ENCODE measurements around the gene TNFRSF14.

Gene TNFRSF14

DNA sequence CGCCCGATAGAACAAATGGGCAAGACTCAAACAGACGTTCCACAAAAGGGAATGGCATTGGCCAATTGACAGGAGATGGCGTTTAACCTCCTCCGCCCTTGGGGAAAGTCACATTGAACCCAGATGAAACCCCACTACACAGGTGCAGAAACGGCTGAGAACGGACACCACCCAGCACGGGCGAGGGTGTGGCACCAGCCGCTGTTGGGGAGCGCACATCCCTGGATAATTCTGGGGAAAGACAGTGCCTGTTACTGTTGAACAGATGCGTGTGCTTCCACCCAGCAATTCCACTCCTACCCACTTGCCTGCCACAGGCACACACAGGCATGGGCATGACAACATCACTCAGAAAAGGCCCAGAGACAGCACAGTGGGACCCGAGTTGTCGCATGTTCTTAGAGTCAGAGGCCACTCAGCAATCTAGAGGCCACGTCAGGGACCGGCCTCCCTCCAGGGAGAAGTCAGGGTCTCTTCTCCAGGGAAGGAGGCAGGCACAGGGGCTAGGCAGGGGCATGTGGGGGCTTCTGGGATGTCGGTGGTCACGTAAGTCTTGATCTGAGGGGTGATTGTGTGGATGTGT is 45.6 kb downstream of the TNFRSF14 start:
- DNase-seq (ENCODE audit: low read depth in 2 of 2): no peak

DNA sequence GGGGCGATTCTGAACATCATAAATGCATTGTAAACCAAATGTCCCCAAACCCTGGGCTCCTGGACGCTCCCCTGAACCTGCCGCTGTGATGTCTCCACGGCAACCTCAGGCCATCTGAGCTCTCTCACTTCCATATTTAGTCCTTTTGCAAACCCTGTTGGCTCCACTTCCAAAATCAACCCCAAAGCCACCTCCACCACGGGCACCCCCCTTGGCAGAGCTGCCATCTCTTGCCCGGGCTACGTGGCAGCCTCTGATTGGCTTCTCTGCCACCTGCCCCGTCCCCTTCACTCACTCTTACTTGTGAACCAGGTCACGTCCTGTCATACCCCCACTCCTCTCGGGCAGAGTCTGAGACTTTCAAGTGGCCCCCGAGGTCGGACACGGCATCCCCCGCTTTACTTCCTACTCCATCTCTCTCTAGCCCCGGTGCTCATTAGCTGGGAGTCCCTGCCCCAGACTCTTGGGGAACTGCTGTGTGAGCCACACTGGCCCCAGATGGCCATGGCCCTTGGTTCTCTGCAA is 46.2 kb downstream of the TNFRSF14 start:
- DNase-seq (ENCODE audit: low read depth in 2 of 2): no peak

DNA sequence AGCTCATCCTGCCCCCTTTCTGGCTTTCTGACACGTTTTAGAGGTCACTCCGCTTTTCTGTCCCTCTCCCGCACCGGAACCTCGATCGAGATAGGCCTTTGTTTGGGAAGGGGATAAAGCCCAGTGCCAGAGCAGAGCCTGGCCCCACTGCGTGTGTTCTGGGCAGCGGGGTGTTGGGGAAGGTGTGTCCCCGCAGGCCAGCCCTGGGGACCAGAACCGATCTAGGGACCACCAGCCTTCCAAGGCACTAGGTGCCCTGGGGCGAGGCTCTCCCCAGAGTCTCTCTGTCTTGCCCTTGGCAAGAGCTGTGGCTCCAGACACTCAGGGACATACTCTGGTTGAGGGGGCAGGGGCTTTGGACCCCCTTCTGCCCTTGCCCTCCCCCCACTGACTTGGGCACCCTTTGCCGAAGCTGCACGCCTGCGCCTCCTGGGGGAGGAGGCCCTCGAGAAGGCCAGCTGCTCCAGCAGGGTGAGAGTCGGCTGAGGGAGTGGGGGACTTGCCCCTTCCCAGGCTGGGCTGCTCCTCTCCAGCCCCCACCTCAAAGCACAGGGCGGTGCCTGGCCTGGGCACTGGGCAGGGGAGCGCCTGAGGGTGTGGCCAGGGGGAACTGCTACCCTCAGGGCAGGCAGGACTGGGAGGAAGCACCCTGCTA is 46.8 kb downstream of the TNFRSF14 start:
- no peak for DNase-seq (ENCODE audit: low read depth in 2 of 2)

DNA sequence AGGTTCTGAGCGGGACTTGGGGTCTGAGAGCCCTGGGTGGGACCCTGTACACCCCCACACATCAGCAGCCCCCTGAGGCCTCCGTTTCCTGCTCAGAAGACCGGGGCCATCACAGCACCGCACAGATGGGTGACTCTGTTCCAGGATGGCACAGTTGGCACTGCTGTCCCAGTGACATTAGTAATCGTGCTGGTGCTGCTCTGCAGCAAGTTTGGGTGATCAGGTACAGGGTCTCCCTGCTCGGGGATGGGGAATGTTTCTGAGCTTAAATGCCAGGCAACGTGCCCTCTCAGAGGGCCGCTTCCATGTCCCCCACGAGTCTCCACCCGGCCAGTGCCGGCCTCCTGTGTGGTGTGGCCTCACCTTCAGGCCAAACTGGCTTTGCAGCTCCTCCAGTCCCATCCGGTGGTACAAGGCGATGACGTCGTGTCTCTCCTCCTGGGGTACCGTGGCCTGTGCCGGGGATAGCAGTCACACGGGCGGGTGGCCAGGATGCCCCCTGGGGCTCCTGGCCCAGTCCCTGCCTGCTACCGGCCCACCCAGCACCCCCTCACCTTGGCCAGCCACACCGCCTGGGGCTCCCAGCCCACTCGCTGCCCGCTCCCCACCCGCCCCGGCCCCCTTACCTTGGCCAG is 47.5 kb downstream of the TNFRSF14 start:
- DNase-seq (ENCODE audit: low read depth in 2 of 2): no peak

DNA sequence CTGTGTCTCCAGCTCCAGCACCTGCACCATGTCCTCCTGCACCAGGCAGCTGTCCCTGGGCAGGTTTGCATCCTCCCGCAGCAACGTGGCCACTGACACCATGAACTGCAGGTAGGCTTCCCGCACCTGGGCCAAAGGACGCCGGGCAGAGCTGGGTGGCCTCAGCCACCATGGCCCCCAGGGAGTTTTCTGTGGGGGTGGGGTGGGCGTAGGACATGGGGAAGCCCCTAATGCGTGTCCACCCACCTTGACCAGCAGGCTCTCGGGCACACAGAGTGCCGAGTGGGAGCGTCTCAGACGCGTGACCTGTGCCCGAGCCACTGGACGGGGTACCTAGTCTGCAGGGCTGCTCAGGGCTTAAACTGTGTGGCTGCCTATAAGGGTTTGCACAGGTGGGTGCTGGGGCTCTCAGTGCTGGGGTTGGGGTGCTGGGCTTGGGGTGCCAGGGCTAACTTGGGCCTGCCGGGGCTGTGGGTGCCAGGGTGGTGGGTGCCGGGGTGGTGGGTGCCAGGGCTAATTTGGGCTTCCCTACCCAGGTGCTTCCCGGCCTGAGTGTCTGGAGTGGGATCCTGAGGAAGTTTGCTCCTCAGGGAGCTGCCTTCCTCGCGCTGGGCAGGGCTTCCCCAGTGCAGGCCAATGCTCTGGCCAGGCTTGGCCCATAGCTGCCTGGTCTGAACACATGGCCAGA is 48.1 kb downstream of the TNFRSF14 start:
- DNase-seq (ENCODE audit: low read depth in 2 of 2): no peak

DNA sequence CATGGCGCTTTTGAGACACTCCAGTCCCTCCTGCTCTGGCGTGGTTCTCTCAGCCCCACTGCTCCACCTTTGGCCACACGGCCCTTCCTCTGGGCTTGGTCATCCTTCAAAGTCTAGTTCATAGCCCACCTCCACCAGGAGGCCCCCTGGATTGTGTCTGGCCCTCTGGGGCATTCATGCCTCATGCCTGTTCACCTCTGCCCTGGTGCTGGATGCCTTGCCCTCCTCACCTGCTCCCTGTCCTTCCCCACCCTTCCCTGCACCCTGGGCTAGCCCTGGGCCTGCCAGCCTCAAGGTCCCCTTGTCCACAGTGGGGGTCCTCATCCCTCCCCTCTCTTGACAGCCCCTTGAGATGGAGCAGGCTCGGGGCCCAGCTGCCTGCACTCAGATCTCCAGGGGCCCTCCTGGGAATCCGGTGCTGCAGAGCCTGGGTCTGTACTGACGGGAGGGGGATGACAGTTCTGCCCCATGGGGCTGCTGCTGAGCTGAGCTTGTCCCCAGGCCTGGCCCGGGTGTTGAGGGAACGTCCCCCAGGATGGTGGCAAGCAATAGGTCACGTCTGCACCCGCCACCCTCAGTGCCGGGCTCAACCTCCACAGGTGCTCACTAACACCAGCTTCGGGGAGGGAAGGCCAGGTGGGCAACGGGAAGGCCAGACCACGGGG is 48.8 kb downstream of the TNFRSF14 start:
- DNase-seq (ENCODE audit: low read depth in 2 of 2): no peak

DNA sequence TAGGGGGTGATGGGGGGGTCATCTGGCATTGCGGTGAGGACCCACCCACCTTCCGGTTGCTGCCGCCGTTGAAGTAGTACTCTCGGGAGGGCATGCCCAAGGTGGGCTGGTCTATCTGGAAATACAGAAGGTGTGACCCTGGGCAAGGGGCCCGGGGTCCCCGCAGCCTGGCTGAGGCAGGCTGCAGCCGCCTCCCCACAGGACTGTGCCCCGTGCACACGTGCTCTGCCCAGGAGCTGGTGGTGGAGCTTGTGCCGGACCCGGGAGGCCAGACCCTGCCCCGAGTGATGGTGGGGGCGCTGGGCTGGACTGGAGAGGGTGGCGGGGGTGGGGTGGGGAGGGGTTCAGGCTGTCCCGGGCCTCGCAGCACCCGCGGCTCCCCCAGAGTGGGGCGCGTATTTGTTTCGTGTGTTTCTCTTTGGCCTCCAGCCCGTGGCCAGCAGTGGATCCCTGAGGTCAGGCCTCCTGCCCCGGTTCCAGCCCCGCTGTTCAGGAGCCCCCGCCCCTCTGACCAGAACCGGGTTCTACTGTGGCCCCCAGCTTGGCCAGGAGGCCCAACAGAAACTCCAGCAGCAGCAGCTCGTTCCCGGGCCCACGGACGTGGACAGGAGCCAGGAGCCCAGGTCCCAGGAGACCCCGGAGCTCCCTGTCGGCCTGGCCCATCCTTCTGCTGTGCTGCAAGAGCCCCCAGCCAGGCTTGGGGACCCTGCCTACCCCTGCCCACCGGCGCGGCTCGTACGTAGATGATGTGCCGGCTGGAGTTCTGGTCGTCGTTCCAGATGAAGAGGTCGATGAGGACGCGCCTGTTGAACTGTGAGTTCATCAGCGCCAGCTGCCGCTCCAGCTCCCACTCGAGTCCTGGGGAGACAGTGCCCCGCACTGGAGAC is 49.6 kb downstream of the TNFRSF14 start:
- no peak for DNase-seq (ENCODE audit: low read depth in 2 of 2)

DNA sequence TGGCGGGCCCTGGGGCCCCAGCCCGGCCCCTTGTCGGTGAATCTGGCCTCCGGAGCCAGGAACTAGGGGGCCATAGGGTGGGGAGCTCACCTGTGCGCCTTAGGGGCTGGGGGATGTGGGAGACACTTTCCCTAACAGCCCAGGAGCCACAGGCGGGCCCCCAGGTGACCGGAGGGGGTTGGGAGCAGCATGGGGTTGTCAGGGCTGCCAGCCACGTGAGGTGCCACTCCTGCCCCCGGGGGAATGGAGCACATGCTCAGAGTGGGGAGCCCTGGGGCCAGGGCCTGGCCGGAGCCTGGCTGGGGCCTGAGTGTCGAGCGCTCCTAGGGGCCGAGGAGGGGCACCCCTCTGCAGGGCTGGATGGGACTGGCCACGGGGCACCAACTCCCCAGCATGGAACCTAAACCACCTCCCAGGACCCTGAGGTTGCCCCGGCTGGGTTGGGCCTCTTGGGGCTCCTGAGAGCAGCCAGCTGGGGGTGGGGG is 50.3 kb downstream of the TNFRSF14 start:
- DNase-seq (ENCODE audit: low read depth in 2 of 2): no peak

DNA sequence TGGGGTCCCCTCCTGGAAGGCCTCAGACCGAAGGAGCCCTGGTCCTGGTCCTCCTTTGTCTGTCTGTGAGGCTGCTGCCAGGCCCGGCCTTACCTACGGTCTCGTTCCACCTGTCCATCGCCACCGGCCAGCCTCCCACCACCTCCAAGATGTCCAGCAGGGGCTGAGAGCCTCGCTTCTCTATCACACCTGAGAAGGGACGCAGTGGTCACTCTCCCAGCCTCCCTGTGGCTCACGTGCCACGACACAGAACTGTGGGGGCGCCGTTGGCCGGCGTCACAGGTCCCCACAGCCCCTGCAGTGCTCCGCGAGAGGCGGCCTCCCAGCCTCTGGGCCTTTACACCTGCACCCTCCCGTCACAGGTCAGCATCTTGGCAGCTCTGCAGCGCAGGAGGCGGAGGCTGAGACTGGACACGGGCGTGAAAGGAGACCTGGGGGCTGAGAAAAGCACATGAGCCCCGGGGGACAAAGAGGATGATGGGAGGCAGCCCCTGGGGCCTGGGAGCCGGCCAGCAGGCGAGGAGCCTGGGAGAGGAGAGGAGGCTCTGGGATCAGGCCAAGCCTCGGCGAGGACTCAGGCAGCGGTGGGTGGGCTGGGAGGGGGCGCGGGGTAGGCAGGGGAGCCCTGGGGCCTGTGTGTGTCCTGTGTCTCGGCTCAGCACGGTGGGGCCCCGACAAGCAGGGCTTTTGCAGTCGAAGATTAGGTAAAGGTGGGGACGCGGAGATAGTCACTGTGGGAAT is 50.9 kb downstream of the TNFRSF14 start:
- DNase-seq (ENCODE audit: low read depth in 2 of 2): no peak

DNA sequence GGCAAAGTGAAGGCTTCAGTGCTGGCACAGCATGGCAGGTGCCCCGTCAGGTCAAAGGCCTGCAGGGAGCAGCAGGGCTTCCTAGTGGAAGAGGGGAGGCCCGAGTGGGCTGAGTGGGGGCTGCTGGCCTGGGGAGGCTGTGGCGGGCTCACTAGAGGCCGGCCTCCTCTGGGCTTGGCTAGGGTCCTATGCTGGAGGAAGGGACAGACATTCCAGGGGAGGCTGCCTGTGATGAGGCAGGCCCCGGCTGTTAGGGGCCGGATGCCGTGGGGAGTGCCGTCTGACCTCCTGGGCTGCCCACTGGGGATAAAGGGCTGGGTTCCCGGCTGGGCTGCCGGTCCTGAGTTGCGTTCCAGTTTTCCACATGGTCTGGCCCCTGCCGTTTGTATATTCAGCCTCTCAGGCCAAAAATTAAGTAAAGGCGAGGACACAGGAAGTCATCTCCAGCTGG is 51.5 kb downstream of the TNFRSF14 start:
- no peak for DNase-seq (ENCODE audit: low read depth in 2 of 2)

DNA sequence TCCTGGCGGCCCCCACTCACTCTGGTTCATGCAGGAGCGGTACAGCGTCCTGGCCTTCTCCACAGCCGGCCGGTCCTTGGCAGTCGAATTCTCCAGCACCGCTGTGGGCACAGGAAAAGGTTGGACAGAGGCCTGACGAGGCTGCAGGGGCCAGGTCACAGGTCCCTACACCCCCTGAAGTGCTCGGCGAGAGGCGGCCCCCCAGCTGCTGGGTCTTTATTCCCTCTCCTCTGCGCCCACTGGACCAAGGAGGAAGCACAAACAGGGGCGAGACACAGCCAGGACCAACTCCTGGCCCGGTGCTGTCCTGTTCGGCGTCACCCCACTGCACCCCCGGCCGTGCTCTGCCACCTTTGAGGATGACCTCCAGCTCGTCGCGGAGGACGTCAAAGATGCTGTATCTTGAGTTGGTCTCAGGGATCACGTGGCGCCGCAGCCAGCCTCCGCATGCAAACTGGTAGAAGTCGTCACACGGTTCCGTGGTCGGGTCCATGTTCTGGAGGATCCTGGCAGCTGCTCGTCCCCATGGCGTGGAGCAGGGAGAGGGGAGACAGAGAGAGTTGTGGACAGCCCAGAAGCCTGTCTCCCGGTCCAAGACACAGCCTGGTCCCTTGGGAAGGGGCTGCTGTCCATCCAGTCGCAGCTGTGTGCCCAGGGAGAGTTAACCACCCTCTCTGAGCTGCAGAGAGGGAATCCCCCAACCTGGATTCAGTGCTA is 53.3 kb downstream of the TNFRSF14 start:
- no peak for DNase-seq (ENCODE audit: low read depth in 2 of 2)

DNA sequence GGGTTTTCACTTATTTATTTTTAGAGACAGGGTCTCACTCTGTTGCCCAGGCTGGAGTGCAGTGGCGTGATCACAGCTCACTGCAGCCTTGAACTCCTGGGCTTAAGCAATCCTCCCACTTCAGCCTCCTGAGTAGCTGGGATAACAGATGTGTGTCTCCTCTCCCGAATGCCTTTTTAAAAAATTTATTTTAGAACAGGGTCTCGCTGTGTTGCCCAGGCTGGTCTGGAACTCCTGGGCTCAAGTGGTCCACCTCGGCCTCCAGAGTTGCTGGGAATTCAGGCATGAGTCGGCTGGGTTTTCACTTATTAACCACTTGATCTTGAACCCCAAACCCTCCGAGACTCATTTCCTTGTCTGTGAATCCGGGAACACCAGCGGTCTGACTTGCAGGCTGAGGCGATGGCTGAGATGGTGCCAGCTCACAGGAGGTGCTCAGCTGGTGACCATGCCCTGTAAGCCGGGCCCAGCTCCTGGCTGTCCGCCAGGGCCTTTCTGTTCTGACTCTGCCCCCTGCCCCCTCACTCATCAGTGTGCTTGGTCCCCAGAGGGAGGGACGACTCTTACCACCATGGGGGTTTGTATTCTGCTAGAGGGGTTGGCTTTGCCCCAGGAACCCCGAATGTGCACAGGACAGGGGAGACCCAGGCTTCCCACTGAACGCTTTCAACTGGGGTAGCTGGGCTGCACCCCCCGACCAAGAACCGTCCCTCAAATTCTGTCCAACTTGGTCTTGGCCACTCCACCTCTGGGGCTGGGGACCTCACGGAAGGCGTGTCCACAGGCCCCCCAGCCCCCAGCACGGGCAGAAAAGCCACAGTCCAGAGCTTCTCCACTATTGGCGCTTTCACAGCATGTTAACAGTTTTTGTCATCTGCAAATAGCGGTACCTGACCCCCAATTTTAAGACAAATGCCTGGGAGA is 54.1 kb downstream of the TNFRSF14 start:
- no peak for DNase-seq (ENCODE audit: low read depth in 2 of 2)

DNA sequence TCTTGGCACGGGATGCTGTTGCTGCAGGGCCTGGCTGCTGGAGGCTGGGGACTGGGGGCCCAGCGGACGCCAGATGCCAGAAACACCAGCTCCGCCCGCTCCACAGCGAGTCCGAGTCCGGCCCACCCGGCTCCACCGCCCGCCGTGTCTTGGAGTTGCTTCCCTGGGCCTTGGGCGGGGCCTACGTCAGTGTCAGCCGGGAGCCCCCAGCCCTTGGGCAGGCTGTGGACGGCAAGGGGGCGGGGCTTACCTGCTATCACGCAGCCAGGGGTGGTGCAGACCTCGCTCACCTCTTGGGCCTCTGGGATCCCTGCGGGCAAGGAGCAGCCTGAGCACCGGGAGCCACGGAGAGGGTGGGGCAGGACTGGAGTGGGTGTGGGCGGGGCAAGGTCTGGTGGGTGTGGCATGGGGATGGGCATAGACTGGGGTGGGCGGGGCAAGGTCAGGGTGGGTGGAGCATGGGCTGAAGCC is 54.9 kb downstream of the TNFRSF14 start:
- no peak for DNase-seq (ENCODE audit: low read depth in 2 of 2)

DNA sequence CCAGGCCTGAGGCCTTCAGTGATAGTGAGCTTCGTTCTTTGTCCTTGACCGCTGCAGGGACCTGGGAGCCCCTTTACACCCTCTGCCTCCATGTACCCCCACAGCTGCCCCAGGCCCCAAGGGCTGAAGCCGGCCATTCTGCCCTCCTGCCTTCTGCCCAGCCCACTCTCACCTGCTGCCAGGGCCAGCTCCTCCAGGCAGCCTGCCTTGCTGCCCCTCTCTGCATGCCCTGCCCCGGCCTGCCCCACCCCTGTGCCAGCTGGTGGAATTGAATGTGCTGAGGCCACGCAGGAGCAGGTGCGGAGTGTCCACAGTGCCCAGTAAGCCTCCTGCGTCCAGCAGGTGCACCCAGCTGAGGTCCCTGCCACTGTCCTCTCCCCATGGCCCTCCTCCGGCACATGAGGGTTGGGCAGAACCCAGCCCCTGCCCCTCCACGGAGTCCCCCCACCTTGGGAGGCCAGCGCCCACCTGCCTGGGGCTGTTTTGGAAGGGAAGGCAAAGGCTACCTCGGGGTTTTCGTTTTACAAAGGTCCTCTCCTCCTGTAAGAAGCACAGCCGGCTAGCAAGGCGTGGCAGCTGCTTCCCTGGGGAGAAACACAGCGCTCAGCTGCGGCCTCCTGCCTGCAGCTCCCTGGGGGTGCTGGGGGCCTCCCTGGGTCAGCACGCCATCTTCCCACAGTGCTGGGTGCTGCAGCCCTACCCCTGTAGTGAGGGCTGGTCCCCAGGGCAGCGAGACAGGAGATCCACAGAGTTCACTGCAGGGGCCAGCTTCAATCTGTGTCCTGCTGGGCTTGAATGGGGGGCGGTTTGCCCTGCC is 55.7 kb downstream of the TNFRSF14 start:
- DNase-seq (ENCODE audit: low read depth in 2 of 2): no peak

DNA sequence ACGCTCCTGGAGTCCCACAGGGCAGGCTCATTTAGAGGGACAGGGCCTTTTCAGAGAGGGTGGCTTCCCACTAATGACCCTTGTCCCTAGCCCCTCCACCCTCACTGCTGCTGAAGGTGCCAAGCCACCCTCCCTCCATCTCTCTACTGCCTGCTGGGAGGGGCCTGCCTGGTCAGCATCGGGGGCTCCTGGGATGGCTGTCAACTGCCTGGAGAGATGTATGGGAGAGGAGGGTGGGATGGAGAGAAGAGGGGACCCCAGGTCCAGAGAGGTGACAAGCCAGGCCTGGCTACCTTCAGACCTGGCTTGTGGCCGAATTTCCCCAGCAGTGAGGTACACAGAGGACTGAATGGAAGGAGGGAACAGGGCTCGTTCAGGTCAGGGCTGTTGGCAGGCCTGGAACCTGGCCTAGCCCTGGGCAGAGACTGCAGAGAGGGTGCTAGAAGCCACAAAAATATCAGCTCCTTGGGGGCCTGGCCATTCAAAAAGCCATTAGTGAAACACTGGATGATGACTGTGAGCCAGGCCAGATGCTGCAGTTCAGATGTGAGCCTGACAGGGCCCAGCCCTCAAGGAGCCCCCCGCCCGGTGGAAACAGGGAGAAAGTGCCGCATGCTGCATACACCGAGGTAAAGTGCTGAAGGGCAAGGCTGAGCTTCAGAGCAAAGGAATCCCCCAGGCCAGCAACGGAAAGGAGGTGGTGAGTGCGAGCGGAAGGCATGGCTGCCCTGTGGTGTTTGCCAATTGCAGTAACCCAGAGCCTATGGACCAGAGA is 56.6 kb downstream of the TNFRSF14 start:
- no peak for DNase-seq (ENCODE audit: low read depth in 2 of 2)

Data from activated CD8-positive, alpha-beta memory T cell treated with anti-CD3 and anti-CD28 coated beads for 4 hours (primary cell).